GM06990 (cell line): ENCODE data around the gene ELOF1.

Source experiments
- DNase-seq: peaks from one replicate; pipeline ENCODE4 v3.0.0-alpha.2; 2011; ENCODE audit not compliant: insufficient read length; ENCODE audit errors: extremely low read depth
- H3K27me3 ChIP-seq: replicated peaks from 2 replicates; pipeline ENCODE4 v1.6.0; 2011; ENCODE audit warnings: low read length; ENCODE audit not compliant: control insufficient read depth, insufficient read depth
- H3K36me3 ChIP-seq: 2 replicates; pipeline ENCODE4 v1.5.1; 2011; ENCODE audit warnings: low read length; ENCODE audit not compliant: control insufficient read depth, insufficient read depth
- H3K4me3 ChIP-seq: replicated peaks from 2 replicates; pipeline ENCODE4 v1.5.1; 2011; ENCODE audit warnings: low read depth, mild to moderate bottlenecking, control low read depth, low read length
- CTCF ChIP-seq: IDR thresholded peaks from 2 replicates; pipeline ENCODE4 v1.5.1; 2011; ENCODE audit warnings: low read length, control low read depth, mild to moderate bottlenecking, inconsistent platforms; ENCODE audit not compliant: insufficient read depth, poor library complexity, severe bottlenecking

ELOF1 gene

GRCh38 chr19:11597202-11598102, 38.4 kb upstream of the ELOF1 start, which contains the start of gene ZNF627:
ZNF627 (plus strand) TSS chr19:11597483; CDS start chr19:11597628, 145 bp downstream.
- peak; percentile 1 for TF ChIP-seq CTCF
- Histone ChIP-seq H3K27me3 (no peaks in the 10 kb centered on the region), H3K36me3 (no peaks in the 10 kb centered on the region), H3K4me3 (peak within 1 kb of the TSS; percentile 96)
- peak; percentile 93 for DNase-seq

GRCh38 chr19:11596156-11596555, 37.1 kb upstream of the ELOF1 start:
- H3K4me3 ChIP-seq, result no peak overlapping the region
- no peak for DNase-seq
- no peaks in the 10 kb centered on the region for H3K36me3 ChIP-seq
- no peak for TF ChIP-seq CTCF
- no peaks in the 10 kb centered on the region for H3K27me3 ChIP-seq

- H3K4me3 ChIP-seq, result no peak overlapping the region
- no peaks in the 10 kb centered on the region for H3K36me3 ChIP-seq
- no peaks in the 10 kb centered on the region for H3K27me3 ChIP-seq
- TF ChIP-seq CTCF, result no peak
- DNase-seq, result no peak
Observed at GRCh38 chr19:11594084-11594483, 35.1 kb upstream of the ELOF1 start.

- Histone ChIP-seq H3K4me3 (no peak overlapping the region), H3K27me3 (no peaks in the 10 kb centered on the region), H3K36me3 (no peaks in the 10 kb centered on the region)
- no peak for DNase-seq
- no peak for TF ChIP-seq CTCF
Observed at GRCh38 chr19:11587975-11588631, 29.1 kb upstream of the ELOF1 start.

- peak; percentile 57 for DNase-seq
- Histone ChIP-seq H3K27me3 (no peaks in the 10 kb centered on the region), H3K36me3 (no peaks in the 10 kb centered on the region), H3K4me3 (no peak overlapping the region)
- peak; percentile 89 for TF ChIP-seq CTCF
Observed at GRCh38 chr19:11587302-11587974, 28.4 kb upstream of the ELOF1 start.
